ES-I3 (cell line): ENCODE measurements around the gene MS4A6E.
"Not testable (repeated sequence)": the region's sequence is repeated elsewhere in the genome, so short reads cannot be mapped to it uniquely, and the experiment has no call there.

ENCODE experiments used
- H3K36me3 ChIP-seq: 2 replicates; pipeline ENCODE4 v1.6.1; 2013; ENCODE audit warnings: mild to moderate bottlenecking, low read length, control low read depth, moderate library complexity; ENCODE audit not compliant: insufficient read depth
- H3K4me1 ChIP-seq: 2 replicates; pipeline ENCODE4 v1.6.1; 2013; ENCODE audit warnings: mild to moderate bottlenecking, control low read depth, low read length; ENCODE audit not compliant: insufficient read depth
- H3K9ac ChIP-seq: 2 replicates; pipeline ENCODE4 v1.6.1; 2013; ENCODE audit warnings: low read depth, mild to moderate bottlenecking, low read length, moderate library complexity
- H3K9me3 ChIP-seq: 2 replicates; pipeline ENCODE4 v1.6.1; 2013; ENCODE audit warnings: mild to moderate bottlenecking, low read length, moderate library complexity; ENCODE audit not compliant: control insufficient read depth, insufficient read depth

The MS4A6E gene

GRCh38 chr11:60349990-60350389 lies 22.9 kb downstream of the MS4A6E start:
- H3K36me3 ChIP-seq = no peaks in the 10 kb centered on the region
- peaks cover 4% of the 10 kb centered on the region; the same call in 1 of the 2 replicates for H3K9me3 ChIP-seq
- H3K9ac ChIP-seq = no peak overlapping the region
- no peaks in the 10 kb centered on the region for H3K4me1 ChIP-seq

DNA sequence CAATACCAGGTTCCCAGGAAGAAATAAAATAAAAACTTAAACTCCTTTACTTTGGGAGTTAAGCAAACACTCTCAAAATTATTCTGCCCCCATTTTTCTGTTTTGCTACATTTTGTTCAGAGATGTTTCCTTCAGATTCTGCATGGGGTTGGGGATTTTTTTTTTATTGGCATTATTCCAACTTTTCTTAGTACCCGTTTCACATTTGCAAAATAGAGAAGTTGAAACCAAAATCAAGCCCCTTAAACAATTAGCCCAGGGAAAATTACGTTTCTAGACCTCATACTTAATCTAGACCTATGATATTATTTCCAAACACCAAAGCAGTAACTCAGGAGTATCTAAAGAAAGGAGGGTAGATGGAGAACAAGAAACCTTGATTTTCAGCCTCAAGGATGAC lies 30.7 kb downstream of the MS4A6E start:
- H3K9ac ChIP-seq = no peak overlapping the region
- no peaks in the 10 kb centered on the region for H3K4me1 ChIP-seq
- H3K36me3 ChIP-seq = no peaks in the 10 kb centered on the region
- H3K9me3 ChIP-seq = peaks cover 18% of the 10 kb centered on the region

DNA sequence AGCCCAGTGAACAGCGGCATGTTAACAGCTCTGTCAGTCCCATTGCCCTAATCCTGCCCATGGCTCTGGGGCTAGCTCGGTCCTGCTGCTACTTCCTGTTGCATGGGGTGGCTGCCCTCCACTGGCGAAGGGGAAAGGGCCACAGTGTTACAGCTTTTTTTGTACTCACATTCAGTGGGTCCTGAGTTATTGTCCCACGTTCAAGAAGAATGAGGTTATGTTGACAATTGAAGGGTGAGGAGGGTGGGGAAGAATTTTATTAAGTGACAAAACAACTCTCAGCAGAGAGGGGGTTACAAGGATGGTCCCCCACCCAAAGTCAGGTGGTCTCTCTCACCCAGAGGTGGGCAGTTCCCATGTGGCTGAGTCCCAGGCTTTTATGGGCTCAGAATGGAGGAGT lies 33.6 kb downstream of the MS4A6E start:
- Histone ChIP-seq H3K36me3 (no peaks in the 10 kb centered on the region), H3K9ac (no peak overlapping the region), H3K4me1 (peaks cover 7% of the 10 kb centered on the region), H3K9me3 (peaks cover 13% of the 10 kb centered on the region)

- Histone ChIP-seq H3K9me3 (peaks cover 13% of the 10 kb centered on the region), H3K4me1 (peaks cover 7% of the 10 kb centered on the region), H3K9ac (no peak overlapping the region), H3K36me3 (no peaks in the 10 kb centered on the region)
Measured at GRCh38 chr11:60362241-60362640, 35.2 kb downstream of the MS4A6E start.

- H3K4me1 ChIP-seq = peaks cover 7% of the 10 kb centered on the region
- no peak overlapping the region for H3K9ac ChIP-seq
- no peaks in the 10 kb centered on the region for H3K36me3 ChIP-seq
- peaks cover 13% of the 10 kb centered on the region for H3K9me3 ChIP-seq
Measured at GRCh38 chr11:60363542-60364470, 36.8 kb downstream of the MS4A6E start.

GRCh38 chr11:60366262-60366904 lies 39.3 kb downstream of the MS4A6E start:
- not testable (repeated sequence) for H3K9ac ChIP-seq, H3K4me1 ChIP-seq, H3K36me3 ChIP-seq, H3K9me3 ChIP-seq

GRCh38 chr11:60367009-60367408 lies 40.0 kb downstream of the MS4A6E start:
- Histone ChIP-seq H3K36me3 (no peaks in the 10 kb centered on the region), H3K9me3 (0 out of 2 replicates have a peak, but pooled peaks cover 2% of the 10 kb centered on the region), H3K4me1 (peaks cover 7% of the 10 kb centered on the region), H3K9ac (no peak overlapping the region)

DNA sequence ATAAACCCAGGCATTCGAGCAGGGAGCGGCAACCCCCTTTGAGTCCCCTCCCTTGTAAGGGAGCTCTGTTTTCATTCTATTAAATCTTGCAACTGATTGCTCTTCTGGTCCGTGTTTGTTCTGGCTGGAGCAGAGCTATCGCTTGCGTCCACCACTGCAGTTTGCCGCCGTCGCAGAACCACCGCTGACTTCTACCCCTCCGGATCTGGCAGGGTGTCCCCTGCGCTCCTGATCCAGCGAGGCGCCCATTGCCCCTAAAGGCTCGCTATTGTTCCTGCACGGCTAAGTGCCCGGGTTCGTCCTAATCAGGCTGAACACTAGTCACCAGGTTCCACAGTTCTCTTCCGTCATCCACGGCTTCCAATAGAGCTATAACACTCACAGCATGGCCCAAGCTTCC lies 40.8 kb downstream of the MS4A6E start:
- Histone ChIP-seq H3K36me3 (no peaks in the 10 kb centered on the region), H3K9me3 (no peaks in the 10 kb centered on the region), H3K9ac (no peak overlapping the region), H3K4me1 (peaks cover 7% of the 10 kb centered on the region)

- Histone ChIP-seq H3K4me1 (no peaks in the 10 kb centered on the region), H3K9ac (no peak overlapping the region), H3K9me3 (no peaks in the 10 kb centered on the region), H3K36me3 (no peaks in the 10 kb centered on the region)
Measured at GRCh38 chr11:60370252-60370810, 43.3 kb downstream of the MS4A6E start.

DNA sequence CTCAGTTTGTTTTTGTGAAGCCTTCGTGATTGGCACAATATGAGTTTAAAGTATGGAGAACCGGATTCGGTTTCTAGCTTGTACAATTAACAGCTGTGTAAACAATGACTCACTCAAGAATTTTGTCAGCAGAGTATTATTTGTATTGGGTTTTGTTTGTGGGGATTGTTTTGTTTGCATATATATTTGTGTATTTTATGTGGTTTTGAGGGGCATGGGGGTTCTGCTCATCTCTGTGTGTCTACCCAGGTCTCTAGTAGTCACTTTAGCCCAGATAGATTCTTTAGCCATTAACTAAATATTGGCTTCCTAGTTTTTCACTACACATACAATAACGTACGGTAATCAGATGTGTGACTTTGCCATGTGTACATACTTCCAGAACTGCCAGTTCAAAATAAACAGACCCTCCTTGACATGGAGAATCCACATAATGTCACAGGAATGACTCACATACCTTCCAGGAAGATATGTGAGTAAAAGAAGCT lies 43.8 kb downstream of the MS4A6E start:
- Histone ChIP-seq H3K36me3 (no peaks in the 10 kb centered on the region), H3K9me3 (no peaks in the 10 kb centered on the region), H3K9ac (no peak overlapping the region)

GRCh38 chr11:60371386-60371785 lies 44.3 kb downstream of the MS4A6E start:
- Histone ChIP-seq H3K4me1 (no peaks in the 10 kb centered on the region), H3K36me3 (no peaks in the 10 kb centered on the region), H3K9ac (no peak overlapping the region), H3K9me3 (no peaks in the 10 kb centered on the region)

More for the DNA sequence above, 43.8 kb downstream of the MS4A6E start:
- H3K4me1 ChIP-seq = no peaks in the 10 kb centered on the region

DNA sequence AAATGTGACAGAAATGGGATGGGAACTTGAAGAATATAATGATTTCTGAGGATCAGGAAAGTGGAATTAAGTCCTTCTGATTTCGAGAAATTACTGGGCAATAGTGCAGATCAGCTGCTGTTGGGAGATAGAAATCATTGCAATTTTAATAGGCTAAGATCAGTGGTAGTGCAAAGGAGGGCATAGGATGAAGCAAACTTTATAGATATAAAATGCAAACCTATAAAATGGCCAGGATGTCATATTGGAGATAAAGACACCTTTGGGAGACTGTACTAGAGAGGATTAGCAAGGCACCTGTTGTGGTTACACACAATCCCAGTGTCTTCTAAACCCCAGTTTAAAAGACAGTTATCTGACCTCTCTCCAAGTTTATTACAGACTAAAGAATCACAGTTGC lies 44.8 kb downstream of the MS4A6E start:
- no peaks in the 10 kb centered on the region for H3K36me3 ChIP-seq
- no peaks in the 10 kb centered on the region for H3K9me3 ChIP-seq
- H3K9ac ChIP-seq = no peak overlapping the region
- no peaks in the 10 kb centered on the region for H3K4me1 ChIP-seq

- Histone ChIP-seq H3K4me1 (no peaks in the 10 kb centered on the region), H3K9ac (no peak overlapping the region), H3K9me3 (no peaks in the 10 kb centered on the region), H3K36me3 (no peaks in the 10 kb centered on the region)
Measured at GRCh38 chr11:60372767-60373166, 45.7 kb downstream of the MS4A6E start.

GRCh38 chr11:60375316-60375715 lies 48.3 kb downstream of the MS4A6E start:
- H3K4me1 ChIP-seq = no peaks in the 10 kb centered on the region
- no peaks in the 10 kb centered on the region for H3K9me3 ChIP-seq
- no peak overlapping the region for H3K9ac ChIP-seq
- H3K36me3 ChIP-seq = no peaks in the 10 kb centered on the region
